ENCODE results near the gene CRY1.

GRCh38 chr12:107127482-107128430 lies 34.4 kb upstream of the CRY1 start:
- TF ChIP-seq POLR2A (IDR thresholded peaks at IDR 0.05) (no peak), CTCF (IDR thresholded peaks at IDR 0.05) (no peak)
